Measurements from ENCODE around the gene ANKRD17.
"Not testable (repeated sequence)": the region's sequence is repeated elsewhere in the genome, so short reads cannot be mapped to it uniquely, and the experiment has no call there.

The ANKRD17 gene

GRCh38 chr4:73257651-73258435, 755 bp downstream of the ANKRD17 start:
- no peak for TF ChIP-seq CTCF (conservative IDR thresholded peaks at IDR 0.05; ENCODE audit: low read depth, low read length)
- peak overlapping the region; percentile 91 for H3K4me3 ChIP-seq (ENCODE audit: low read depth, low read length)
- DNase-seq (ENCODE audit: low read depth) = peak; percentile 41

- DNase-seq (ENCODE audit: low read depth) = peak; percentile 92
- peak overlapping the region; percentile 91 for H3K4me3 ChIP-seq (ENCODE audit: low read depth, low read length)
- TF ChIP-seq CTCF (conservative IDR thresholded peaks at IDR 0.05; ENCODE audit: low read depth, low read length) = peak; percentile 82
These were observed 1.4 kb downstream of the ANKRD17 start for GRCh38 chr4:73257234-73257633.

- DNase-seq (ENCODE audit: low read depth); H3K4me3 ChIP-seq (ENCODE audit: low read depth, low read length): not testable (repeated sequence)
These were observed 2.8 kb downstream of the ANKRD17 start for GRCh38 chr4:73255847-73256246.

- DNase-seq (ENCODE audit: low read depth) = no peak
- H3K4me3 ChIP-seq (ENCODE audit: low read depth, low read length) = no peak overlapping the region
- TF ChIP-seq CTCF (conservative IDR thresholded peaks at IDR 0.05; ENCODE audit: low read depth, low read length) = no peak
These were observed 6.6 kb downstream of the ANKRD17 start for GRCh38 chr4:73252001-73252400.

- peak; percentile 46 for TF ChIP-seq CTCF (conservative IDR thresholded peaks at IDR 0.05; ENCODE audit: low read depth, low read length)
- no peak overlapping the region for H3K4me3 ChIP-seq (ENCODE audit: low read depth, low read length)
- DNase-seq (ENCODE audit: low read depth) = peak; percentile 51
These were observed 7.2 kb downstream of the ANKRD17 start for GRCh38 chr4:73251384-73251783.

GRCh38 chr4:73250642-73251041, 8.0 kb downstream of the ANKRD17 start:
- no peak for DNase-seq (ENCODE audit: low read depth)
- no peak for TF ChIP-seq CTCF (conservative IDR thresholded peaks at IDR 0.05; ENCODE audit: low read depth, low read length)
- H3K4me3 ChIP-seq (ENCODE audit: low read depth, low read length) = no peak overlapping the region

GRCh38 chr4:73248821-73249220, 9.8 kb downstream of the ANKRD17 start:
- no peak for TF ChIP-seq CTCF (conservative IDR thresholded peaks at IDR 0.05; ENCODE audit: low read depth, low read length)
- DNase-seq (ENCODE audit: low read depth) = no peak
- no peak overlapping the region for H3K4me3 ChIP-seq (ENCODE audit: low read depth, low read length)

Measured in choroid plexus epithelial cell (primary cell).